ENCODE data around the gene DNAJC24. TPM values are rescaled to one million over a fixed set of nuclear protein-coding genes. Genes with fewer than 3 reads are reported as not detected.
"Not testable (repeated sequence)": the region's sequence is repeated elsewhere in the genome, so short reads cannot be mapped to it uniquely, and the experiment has no call there.

DNAJC24 gene, protein sequence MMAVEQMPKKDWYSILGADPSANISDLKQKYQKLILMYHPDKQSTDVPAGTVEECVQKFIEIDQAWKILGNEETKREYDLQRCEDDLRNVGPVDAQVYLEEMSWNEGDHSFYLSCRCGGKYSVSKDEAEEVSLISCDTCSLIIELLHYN
- total RNA-seq: 17.4 and 25.0 TPM in 2 replicates

DNA sequence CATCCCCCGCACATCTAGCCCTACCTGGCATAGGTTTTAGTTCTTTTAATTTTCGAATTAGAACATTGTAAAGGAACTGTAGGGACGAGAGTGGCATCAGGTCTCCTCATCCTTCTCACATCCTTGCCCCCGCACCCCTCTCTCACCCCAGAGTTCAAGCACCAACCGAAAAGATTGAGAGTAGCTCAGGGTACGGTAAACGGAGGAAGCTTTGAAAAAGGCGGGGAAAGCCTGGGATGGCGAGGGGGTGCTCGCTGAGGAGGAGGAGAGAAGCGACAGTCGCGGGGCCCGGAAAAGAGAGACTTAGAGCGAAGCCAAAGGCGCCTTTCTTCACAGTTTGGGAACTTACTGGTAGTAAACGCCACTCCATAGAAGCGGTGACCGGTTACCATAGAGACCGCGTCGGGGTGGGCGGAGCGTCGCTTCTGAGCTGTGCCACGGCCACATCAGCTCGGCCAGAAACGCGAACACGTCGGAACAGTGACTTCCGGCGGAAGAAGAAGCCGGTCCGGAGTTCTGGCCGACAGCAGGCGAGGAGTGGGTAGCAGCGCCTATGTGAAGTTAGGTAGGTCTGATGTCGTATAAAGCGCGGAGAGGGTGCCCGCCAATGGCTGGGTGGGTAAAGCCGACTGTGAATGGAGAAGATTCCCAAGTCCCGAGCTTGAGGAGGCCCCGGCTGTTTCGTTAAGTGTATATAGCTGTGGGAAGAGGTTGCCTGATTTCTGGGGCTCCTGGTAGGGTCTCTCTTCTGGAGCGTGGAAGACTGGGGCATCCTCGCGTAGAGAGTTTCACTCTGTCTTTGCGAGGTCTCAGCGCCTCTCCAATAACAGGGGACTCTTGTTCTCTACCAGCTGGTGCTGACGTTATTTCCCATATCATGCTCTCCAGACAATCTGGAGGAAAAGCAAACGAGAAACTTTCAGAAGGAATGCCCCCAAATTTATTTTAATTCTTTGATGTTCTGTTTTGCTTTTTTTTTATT, at the start of gene DNAJC24, which contains the start of gene DCDC1:
TSS of gene DNAJC24 (plus strand) at position 513 of the 982 bp plus-strand sequence. CDS start 889 bp downstream, outside the sequence.
TSS of gene DCDC1 (minus strand) at position 392 of the 982 bp plus-strand sequence. CDS start 41,459 bp downstream, outside the sequence.
- TF ChIP-seq, protein P1, sequence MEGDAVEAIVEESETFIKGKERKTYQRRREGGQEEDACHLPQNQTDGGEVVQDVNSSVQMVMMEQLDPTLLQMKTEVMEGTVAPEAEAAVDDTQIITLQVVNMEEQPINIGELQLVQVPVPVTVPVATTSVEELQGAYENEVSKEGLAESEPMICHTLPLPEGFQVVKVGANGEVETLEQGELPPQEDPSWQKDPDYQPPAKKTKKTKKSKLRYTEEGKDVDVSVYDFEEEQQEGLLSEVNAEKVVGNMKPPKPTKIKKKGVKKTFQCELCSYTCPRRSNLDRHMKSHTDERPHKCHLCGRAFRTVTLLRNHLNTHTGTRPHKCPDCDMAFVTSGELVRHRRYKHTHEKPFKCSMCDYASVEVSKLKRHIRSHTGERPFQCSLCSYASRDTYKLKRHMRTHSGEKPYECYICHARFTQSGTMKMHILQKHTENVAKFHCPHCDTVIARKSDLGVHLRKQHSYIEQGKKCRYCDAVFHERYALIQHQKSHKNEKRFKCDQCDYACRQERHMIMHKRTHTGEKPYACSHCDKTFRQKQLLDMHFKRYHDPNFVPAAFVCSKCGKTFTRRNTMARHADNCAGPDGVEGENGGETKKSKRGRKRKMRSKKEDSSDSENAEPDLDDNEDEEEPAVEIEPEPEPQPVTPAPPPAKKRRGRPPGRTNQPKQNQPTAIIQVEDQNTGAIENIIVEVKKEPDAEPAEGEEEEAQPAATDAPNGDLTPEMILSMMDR (IDR thresholded peaks at IDR 0.05; ENCODE audit: insufficient read depth, low read depth, low read length): no peak
- H3K4me3 ChIP-seq (ENCODE audit: low read depth, low read length): peak within 1 kb of the TSS; percentile 78
- peak; percentile 95 for DNase-seq (ENCODE audit: low read depth)

DNA sequence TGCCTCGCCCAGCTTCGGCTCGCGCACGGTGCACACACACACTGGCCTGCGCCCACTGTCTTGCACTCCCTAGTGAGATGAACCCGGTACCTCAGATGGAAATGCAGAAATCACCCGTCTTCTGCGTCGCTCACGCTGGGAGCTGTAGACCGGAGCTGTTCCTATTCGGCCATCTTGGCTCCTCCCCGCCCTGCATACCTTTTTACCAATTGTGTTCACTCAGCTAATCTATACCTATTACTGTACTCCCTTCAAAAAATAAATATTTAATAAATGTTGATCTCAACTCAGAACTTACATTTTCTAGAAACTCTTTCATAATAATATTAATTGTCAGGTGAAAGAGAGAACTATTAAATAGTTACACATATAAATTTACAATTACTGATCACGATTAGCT, 48.2 kb upstream of the DNAJC24 start:
- DNase-seq (ENCODE audit: low read depth); H3K4me3 ChIP-seq (ENCODE audit: low read depth, low read length): not testable (repeated sequence)

DNA sequence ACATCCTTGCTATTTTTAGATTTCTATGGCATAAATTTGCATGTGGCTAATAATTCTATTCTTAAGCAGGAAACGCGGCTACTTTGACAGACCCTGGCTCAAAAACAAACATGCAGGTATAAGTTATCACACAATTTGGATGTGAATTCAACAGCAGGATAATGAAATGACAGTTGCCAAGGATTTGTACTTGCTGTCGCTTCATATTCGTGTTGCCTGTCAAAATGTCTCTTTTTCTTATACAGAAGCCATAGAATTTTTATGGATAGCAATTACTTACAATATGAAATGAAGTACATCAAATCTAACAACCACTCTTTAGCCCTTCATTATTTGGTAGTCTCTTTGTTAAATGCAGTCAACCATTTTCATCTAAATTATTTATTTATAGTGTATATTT, 46.5 kb upstream of the DNAJC24 start:
- DNase-seq (ENCODE audit: low read depth): no peak
- TF ChIP-seq, protein P1 (IDR thresholded peaks at IDR 0.05; ENCODE audit: insufficient read depth, low read depth, low read length): no peak
- H3K4me3 ChIP-seq (ENCODE audit: low read depth, low read length): no peak overlapping the region

DNA sequence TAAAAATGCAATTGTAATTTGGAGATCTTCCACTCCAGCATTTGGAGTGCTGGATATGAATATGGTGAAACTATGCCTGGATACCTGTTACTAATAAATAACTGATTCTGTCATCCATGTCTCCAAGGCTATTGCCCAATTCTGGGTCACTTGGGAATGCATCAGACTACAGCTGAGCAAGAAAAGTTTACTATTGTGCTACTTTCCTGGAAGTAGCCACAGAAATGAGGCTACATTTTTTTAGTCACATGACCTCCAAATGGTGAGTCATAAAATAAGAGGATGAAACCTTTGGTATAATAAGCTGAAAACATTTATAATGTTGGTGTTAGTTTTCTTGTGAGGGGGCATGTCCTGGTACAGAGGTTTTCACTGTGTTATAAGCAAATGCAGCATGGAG, 44.5 kb upstream of the DNAJC24 start:
- TF ChIP-seq, protein P1 (IDR thresholded peaks at IDR 0.05; ENCODE audit: insufficient read depth, low read depth, low read length): no peak
- peak; percentile 40 for DNase-seq (ENCODE audit: low read depth)
- no peak overlapping the region for H3K4me3 ChIP-seq (ENCODE audit: low read depth, low read length)

DNA sequence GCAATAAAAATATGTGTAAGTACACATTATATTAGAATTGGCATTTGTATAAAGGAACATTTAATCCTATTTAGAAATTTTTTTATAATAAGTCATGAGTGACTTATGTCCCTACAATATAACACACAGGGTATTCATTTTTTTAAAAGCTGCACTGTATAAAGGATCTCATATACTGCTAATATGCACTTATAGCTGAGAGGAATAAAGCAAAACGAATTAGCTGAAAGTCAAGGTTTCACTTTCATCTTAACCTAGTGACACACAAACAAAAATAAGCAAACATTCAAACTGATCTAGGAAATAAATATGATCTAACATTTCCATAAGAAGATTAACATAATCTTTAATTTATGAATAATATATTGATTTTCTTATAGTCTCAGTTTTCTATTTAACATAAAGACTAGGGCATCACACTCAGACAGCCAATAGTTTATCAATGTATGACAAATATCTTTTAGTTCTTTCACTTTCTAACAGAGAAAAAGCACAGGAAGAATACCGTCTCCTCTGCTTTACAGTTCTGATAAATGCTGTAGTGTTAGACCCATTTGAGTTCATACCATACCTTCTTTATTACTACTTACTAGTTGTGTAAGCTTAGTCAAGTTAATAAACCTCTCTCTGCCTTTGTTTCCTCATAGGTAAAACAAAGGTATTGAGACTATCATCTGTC, 43.1 kb upstream of the DNAJC24 start:
- TF ChIP-seq, protein P1 (IDR thresholded peaks at IDR 0.05; ENCODE audit: insufficient read depth, low read depth, low read length): no peak

DNA sequence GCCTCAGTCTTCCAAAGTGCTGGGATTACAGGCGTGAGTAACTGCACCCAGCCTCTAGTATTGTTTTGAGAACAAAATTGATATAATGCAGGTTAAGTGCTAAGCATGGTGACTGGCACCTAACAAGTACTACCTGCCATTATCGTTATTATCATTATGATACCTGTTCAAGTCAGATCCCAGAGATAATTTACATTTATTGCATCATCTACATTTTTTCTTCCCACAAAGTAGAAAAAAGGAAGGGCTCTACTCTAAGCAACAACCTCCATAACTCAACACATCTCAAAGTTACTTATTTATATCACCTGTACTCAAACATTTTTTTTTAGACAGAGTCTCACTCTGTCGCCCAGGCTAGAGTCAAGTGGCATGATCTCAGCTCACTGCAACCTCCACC, 42.2 kb upstream of the DNAJC24 start:
- TF ChIP-seq, protein P1 (IDR thresholded peaks at IDR 0.05; ENCODE audit: insufficient read depth, low read depth, low read length): no peak
- no peak for DNase-seq (ENCODE audit: low read depth)
- no peak overlapping the region for H3K4me3 ChIP-seq (ENCODE audit: low read depth, low read length)

More for the DNA sequence above, 43.1 kb upstream of the DNAJC24 start:
- DNase-seq (ENCODE audit: low read depth): no peak
- no peak overlapping the region for H3K4me3 ChIP-seq (ENCODE audit: low read depth, low read length)

DNA sequence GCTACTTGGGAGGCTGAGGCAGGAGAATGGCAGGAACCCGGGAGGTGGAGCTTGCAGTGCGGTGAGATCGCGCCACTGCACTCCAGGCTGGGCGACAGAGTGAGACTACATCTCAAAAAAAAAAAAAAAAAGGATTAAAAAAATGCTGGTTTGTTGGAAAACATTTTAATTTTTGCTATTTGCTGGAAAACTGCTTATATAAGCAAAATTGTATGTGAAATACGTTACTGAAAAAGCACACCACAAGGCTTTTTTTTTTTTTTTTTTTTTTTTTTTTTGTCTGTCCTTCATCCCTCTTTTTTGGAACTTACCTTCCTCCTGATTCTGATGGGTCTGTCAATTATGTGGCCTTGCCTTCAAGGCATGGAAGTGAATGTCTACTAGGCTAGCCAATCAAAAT, 41.0 kb upstream of the DNAJC24 start:
- TF ChIP-seq, protein P1 (IDR thresholded peaks at IDR 0.05; ENCODE audit: insufficient read depth, low read depth, low read length): no peak
- DNase-seq (ENCODE audit: low read depth): no peak
- H3K4me3 ChIP-seq (ENCODE audit: low read depth, low read length): no peak overlapping the region

Measured in fibroblast of villous mesenchyme (primary cell).